ENCODE results near the gene ZBTB24. TPM values are rescaled to one million over a fixed set of nuclear protein-coding genes. Genes with fewer than 3 reads are reported as not detected.

ZBTB24 gene
- total and polyA plus RNA-seq, 2 donors (not counting 3 experiments of a cell fraction or from before 2014, with no cell fraction given), result 1.9 to 6.2 TPM

- Histone ChIP-seq H3K27me3 (ENCODE audit: control insufficient read depth in 2 of 2, insufficient read depth in 2 of 2, low read length in 2 of 2) (no peaks in the 10 kb centered on the region), H4K20me1 (replicated peaks; ENCODE audit: control insufficient read depth, extremely low read depth, insufficient read depth, low read length) (no peaks in the 10 kb centered on the region), H3K9ac (replicated peaks; ENCODE audit: extremely low read depth, insufficient read depth, low read length) (no peak overlapping the region), H3K4me3 (replicated peaks in 1 of 3; ENCODE audit: insufficient read depth in 1 of 3, low read depth in 1 of 3, low read length in 3 of 3) (no peak overlapping the region), H3K9me1 (replicated peaks; ENCODE audit: control insufficient read depth, extremely low read depth, insufficient read depth, low read length) (no peaks in the 10 kb centered on the region), H2AFZ (ENCODE audit: low read depth, low read length) (no peak overlapping the region), H3K27ac (ENCODE audit: insufficient read depth, low read depth, low read length) (no peak overlapping the region), H3K79me2 (ENCODE audit: control insufficient read depth, insufficient read depth, low read length) (peaks cover 53% of the 10 kb centered on the region), H3K36me3 (ENCODE audit: control insufficient read depth in 2 of 2, extremely low read depth in 1 of 2, insufficient read depth in 2 of 2, low read length in 2 of 2) (peaks cover 6 to 12% of the 10 kb centered on the region in 2 experiments), H3K4me2 (ENCODE audit: insufficient read depth, low read length) (no peak overlapping the region), H3K9me3 (replicated peaks; ENCODE audit: control insufficient read depth, insufficient read depth, low read length) (no peaks in the 10 kb centered on the region), H3K4me1 (ENCODE audit: control insufficient read depth, extremely low read depth, insufficient read depth, low read length) (peaks cover 24% of the 10 kb centered on the region)
- TF ChIP-seq EZH2 (IDR thresholded peaks at IDR 0.05; ENCODE audit: borderline replicate concordance, low read depth, low read length, severe bottlenecking) (no peak), MYC (IDR thresholded peaks at IDR 0.05; ENCODE audit: low read depth, low read length) (no peak), JUN (IDR thresholded peaks at IDR 0.05; ENCODE audit: borderline replicate concordance, insufficient read depth, insufficient read length, low read depth) (no peak), POLR2A (IDR thresholded peaks at IDR 0.05; ENCODE audit: low read depth, low read length) (no peak), GATA2 (IDR thresholded peaks at IDR 0.05; ENCODE audit: insufficient read depth, insufficient read length, low read depth, low read length) (no peak), FOS (IDR thresholded peaks at IDR 0.05; ENCODE audit: borderline replicate concordance, insufficient read depth, low read length) (no peak), POLR2AphosphoS5 (IDR thresholded peaks at IDR 0.05; ENCODE audit: insufficient read depth, low read depth, low read length) (no peak)
- TF ChIP-seq, protein P1, sequence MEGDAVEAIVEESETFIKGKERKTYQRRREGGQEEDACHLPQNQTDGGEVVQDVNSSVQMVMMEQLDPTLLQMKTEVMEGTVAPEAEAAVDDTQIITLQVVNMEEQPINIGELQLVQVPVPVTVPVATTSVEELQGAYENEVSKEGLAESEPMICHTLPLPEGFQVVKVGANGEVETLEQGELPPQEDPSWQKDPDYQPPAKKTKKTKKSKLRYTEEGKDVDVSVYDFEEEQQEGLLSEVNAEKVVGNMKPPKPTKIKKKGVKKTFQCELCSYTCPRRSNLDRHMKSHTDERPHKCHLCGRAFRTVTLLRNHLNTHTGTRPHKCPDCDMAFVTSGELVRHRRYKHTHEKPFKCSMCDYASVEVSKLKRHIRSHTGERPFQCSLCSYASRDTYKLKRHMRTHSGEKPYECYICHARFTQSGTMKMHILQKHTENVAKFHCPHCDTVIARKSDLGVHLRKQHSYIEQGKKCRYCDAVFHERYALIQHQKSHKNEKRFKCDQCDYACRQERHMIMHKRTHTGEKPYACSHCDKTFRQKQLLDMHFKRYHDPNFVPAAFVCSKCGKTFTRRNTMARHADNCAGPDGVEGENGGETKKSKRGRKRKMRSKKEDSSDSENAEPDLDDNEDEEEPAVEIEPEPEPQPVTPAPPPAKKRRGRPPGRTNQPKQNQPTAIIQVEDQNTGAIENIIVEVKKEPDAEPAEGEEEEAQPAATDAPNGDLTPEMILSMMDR (IDR thresholded peaks at IDR 0.05; ENCODE audit: extremely low read depth in 1 of 2, insufficient read depth in 1 of 2, low read depth in 1 of 2, low read length in 2 of 2), result no peak
- TF ChIP-seq, protein P2, sequence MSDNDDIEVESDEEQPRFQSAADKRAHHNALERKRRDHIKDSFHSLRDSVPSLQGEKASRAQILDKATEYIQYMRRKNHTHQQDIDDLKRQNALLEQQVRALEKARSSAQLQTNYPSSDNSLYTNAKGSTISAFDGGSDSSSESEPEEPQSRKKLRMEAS (IDR thresholded peaks at IDR 0.05; ENCODE audit: insufficient read depth, insufficient read length), result no peak
- no TSS peak for BruUV-seq (replicated peaks)
- CTCF ChIA-PET, result interaction anchor here (1.5 kb wide), 1 partner anchor 14 kb away, joined by 3 read pairs; no protein-coding TSS in a partner anchor
- intact Hi-C loops (cut with micrococcal nuclease) (no loop called here), dilution Hi-C loops (cut with MboI; ENCODE audit: extremely low pct_ligation_motif_present, low sequenced_read_pairs) (no loop called here)
- no peak for DNase-seq (ENCODE audit: low read depth, low spot score)
- no peak for FAIRE-seq
- POLR2A ChIA-PET, result no interaction called here
Observed at GRCh38 chr6:109477725-109478124, 5.3 kb downstream of the ZBTB24 start.

All from endothelial cell of umbilical vein (primary cell).